HepG2 (cell line): Measurements from ENCODE around the gene RELB.

Experiments used
- CTCF ChIP-seq: sonication (generic); formaldehyde crosslinking; IDR thresholded peaks from 2 replicates; pipeline ENCODE4 v1.5.0; 2020; ENCODE audit warnings: mild to moderate bottlenecking, missing genetic modification reagents, moderate library complexity
- E2F2 ChIP-seq: sonication (generic); formaldehyde crosslinking; IDR thresholded peaks from 2 replicates; pipeline ENCODE4 v1.4.0; 2020; ENCODE audit warnings: missing genetic modification reagents, borderline replicate concordance
- FOXA1 ChIP-seq, 2 experiments: fragments of 450-650 bp in 1 of 2; sonication (generic) in 1 of 2; formaldehyde crosslinking in 1 of 2; IDR thresholded peaks; 2 replicates each; pipeline versions ENCODE4 v1.4.0 to v1.6.1; 2016 to 2020; ENCODE audit warnings: missing genetic modification reagents in 1 of 2
- ZNF670 ChIP-seq: sonication (generic); formaldehyde crosslinking; IDR thresholded peaks from 2 replicates; pipeline ENCODE4 v1.8.0; 2022; ENCODE audit warnings: mild to moderate bottlenecking, missing genetic modification reagents, borderline replicate concordance
- ZSCAN21 ChIP-seq: sonication (generic); formaldehyde crosslinking; IDR thresholded peaks from 2 replicates; pipeline ENCODE4 v1.8.0; 2022; ENCODE audit warnings: mild to moderate bottlenecking, missing genetic modification reagents, moderate library complexity, borderline replicate concordance

DNA sequence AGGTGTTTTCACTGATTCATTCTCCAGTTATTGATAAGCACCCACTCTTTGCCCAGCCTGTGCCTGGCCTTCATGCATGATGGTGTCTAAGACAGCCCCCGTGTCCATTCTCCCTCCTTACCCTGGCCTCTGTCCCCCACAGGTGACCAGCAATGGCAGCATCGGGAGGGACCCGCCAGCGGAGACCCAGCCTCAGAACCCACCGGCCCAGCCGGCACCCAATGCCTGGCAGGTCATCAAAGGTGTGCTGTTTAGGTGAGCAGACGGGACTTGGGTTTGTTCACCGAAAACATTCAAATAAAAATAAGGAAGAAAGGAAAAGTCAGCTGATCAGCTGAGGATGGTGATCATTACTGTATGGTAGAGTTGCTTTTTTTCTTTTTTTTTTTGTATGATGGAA is 39.4 kb upstream of the RELB start:
- no peak for TF ChIP-seq E2F2 (CRISPR knock-in tag)
- TF ChIP-seq ZSCAN21: no peak
- TF ChIP-seq ZNF670: no peak
- no peak for TF ChIP-seq CTCF (CRISPR knock-in tag)
- TF ChIP-seq FOXA1 (IDR thresholded peaks at IDR 0.05): no peak
- TF ChIP-seq FOXA1 (CRISPR knock-in tag; IDR thresholded peaks at IDR 0.05): no peak
